GM06990 (cell line): ENCODE data around the gene RASA3.

Experiments used
- DNase-seq: peaks from one replicate; pipeline ENCODE4 v3.0.0-alpha.2; 2011; ENCODE audit not compliant: insufficient read length; ENCODE audit errors: extremely low read depth
- H3K27me3 ChIP-seq: replicated peaks from 2 replicates; pipeline ENCODE4 v1.6.0; 2011; ENCODE audit warnings: low read length; ENCODE audit not compliant: control insufficient read depth, insufficient read depth
- H3K36me3 ChIP-seq: 2 replicates; pipeline ENCODE4 v1.5.1; 2011; ENCODE audit warnings: low read length; ENCODE audit not compliant: control insufficient read depth, insufficient read depth
- H3K4me3 ChIP-seq: replicated peaks from 2 replicates; pipeline ENCODE4 v1.5.1; 2011; ENCODE audit warnings: low read depth, mild to moderate bottlenecking, control low read depth, low read length
- CTCF ChIP-seq: IDR thresholded peaks from 2 replicates; pipeline ENCODE4 v1.5.1; 2011; ENCODE audit warnings: low read length, control low read depth, mild to moderate bottlenecking, inconsistent platforms; ENCODE audit not compliant: insufficient read depth, poor library complexity, severe bottlenecking

The RASA3 gene

DNA sequence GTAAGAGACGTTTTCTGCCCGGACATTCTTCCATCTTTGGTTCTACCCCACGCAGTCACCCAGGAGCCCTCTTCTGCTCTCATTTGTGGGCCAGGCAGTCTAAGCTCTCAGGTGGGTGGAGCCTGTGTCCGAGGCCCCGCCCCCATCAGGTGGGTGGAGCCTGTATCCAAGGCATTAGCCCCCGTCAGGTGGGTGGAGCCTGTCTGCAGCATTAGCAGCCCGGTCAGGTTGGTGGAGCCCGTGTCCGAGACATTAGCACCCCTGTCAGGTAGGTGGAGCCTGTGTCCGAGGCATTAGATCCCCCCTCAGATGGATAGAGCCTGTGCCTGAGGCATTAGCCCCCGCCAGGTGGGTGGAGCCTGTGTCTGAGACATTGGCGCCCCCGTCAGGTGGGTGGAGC is 113.1 kb downstream of the RASA3 start:
- H3K4me3 ChIP-seq, result no peak overlapping the region
- no peak for TF ChIP-seq CTCF
- H3K27me3 ChIP-seq, result no peaks in the 10 kb centered on the region
- no peak for DNase-seq
- peaks cover 38% of the 10 kb centered on the region for H3K36me3 ChIP-seq

GRCh38 chr13:114018461-114019055 is 113.9 kb downstream of the RASA3 start:
- H3K4me3 ChIP-seq, result no peak overlapping the region
- no peak for TF ChIP-seq CTCF
- H3K36me3 ChIP-seq, result peaks cover 38% of the 10 kb centered on the region
- no peak for DNase-seq
- no peaks in the 10 kb centered on the region for H3K27me3 ChIP-seq

DNA sequence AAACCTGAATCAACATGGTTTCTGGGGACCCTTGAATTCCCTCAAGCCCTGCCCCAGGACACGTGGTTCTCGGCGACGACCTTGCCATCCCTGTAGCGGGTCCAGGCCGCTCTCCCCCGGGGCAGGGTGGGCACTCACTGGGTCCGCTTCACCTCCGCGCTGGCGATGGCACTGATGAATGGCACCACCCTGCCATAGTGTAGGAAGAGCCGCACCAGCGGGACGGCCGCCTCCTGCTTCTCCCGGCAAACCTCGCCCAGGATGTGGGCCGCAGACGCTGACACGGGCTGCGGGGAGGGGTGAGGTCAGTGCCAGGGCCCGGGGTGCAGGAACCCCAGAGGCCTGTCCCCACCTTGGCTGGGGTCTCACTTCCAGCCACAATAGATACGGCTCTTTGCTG is 114.5 kb downstream of the RASA3 start:
- no peaks in the 10 kb centered on the region for H3K27me3 ChIP-seq
- TF ChIP-seq CTCF, result no peak
- H3K36me3 ChIP-seq, result peaks cover 41% of the 10 kb centered on the region
- no peak overlapping the region for H3K4me3 ChIP-seq
- DNase-seq, result no peak

GRCh38 chr13:114017028-114017630 is 115.3 kb downstream of the RASA3 start:
- no peak for DNase-seq
- Histone ChIP-seq H3K36me3 (peaks cover 42% of the 10 kb centered on the region), H3K4me3 (no peak overlapping the region), H3K27me3 (no peaks in the 10 kb centered on the region)
- TF ChIP-seq CTCF, result peak; percentile 20

GRCh38 chr13:114016321-114017027 is 115.9 kb downstream of the RASA3 start:
- no peaks in the 10 kb centered on the region for H3K27me3 ChIP-seq
- no peak overlapping the region for H3K4me3 ChIP-seq
- DNase-seq, result no peak
- no peak for TF ChIP-seq CTCF
- H3K36me3 ChIP-seq, result peaks cover 43% of the 10 kb centered on the region

GRCh38 chr13:114015969-114016295 is 116.5 kb downstream of the RASA3 start:
- no peak for DNase-seq
- TF ChIP-seq CTCF, result no peak
- H3K27me3 ChIP-seq, result no peaks in the 10 kb centered on the region
- peaks cover 41% of the 10 kb centered on the region for H3K36me3 ChIP-seq
- no peak overlapping the region for H3K4me3 ChIP-seq
